Liver (tissue), 9 donors: ENCODE measurements around the gene PEF1. TPM values are rescaled to one million over a fixed set of nuclear protein-coding genes. Genes with fewer than 3 reads are reported as not detected.

Experiments
- DNase-seq: peaks from one replicate; pipeline ENCODE4 v3.0.0-alpha.2; 2017; ENCODE audit warnings: low spot score
- H3K27ac ChIP-seq, 2 donors: one replicate each; pipeline ENCODE4 v1.7.0; 2013; ENCODE audit warnings: inconsistent platforms in 2 of 2, low read length in 2 of 2, control low read depth in 1 of 2, low read depth in 1 of 2, mild to moderate bottlenecking in 1 of 2
- H3K27me3 ChIP-seq, 4 donors: one replicate each; pipeline versions ENCODE4 v1.6.1 to v1.7.0; 2013; ENCODE audit warnings: low read length in 3 of 4, inconsistent platforms in 1 of 4, mild to moderate bottlenecking in 1 of 4, moderate library complexity in 1 of 4; ENCODE audit not compliant: control insufficient read depth in 4 of 4, insufficient read depth in 4 of 4
- H3K36me3 ChIP-seq, 4 donors: one replicate each; pipeline versions ENCODE4 v1.6.1 to v1.7.0; 2013; ENCODE audit warnings: low read length in 3 of 4, mild to moderate bottlenecking in 3 of 4, low read depth in 1 of 4, moderate library complexity in 1 of 4; ENCODE audit not compliant: control insufficient read depth in 4 of 4, insufficient read depth in 3 of 4
- H3K4me1 ChIP-seq, 4 donors: one replicate each; pipeline versions ENCODE4 v1.6.1 to v1.7.0; 2013; ENCODE audit warnings: low read length in 3 of 4, mild to moderate bottlenecking in 3 of 4, moderate library complexity in 1 of 4; ENCODE audit not compliant: control insufficient read depth in 4 of 4, insufficient read depth in 4 of 4
- H3K4me3 ChIP-seq, 3 donors: one replicate each; pipeline versions ENCODE4 v1.6.1 to v1.7.0; 2013; ENCODE audit warnings: low read length in 3 of 3, control low read depth in 1 of 3, low read depth in 1 of 3, mild to moderate bottlenecking in 1 of 3
- H3K9ac ChIP-seq, 2 donors: one replicate each; pipeline ENCODE4 v1.7.0; 2013; ENCODE audit warnings: low read length in 2 of 2, mild to moderate bottlenecking in 2 of 2, moderate library complexity in 2 of 2, control low read depth in 1 of 2, low read depth in 1 of 2
- H3K9me3 ChIP-seq, 4 donors: one replicate each; pipeline versions ENCODE4 v1.6.1 to v1.7.0; 2013; ENCODE audit warnings: low read length in 3 of 4; ENCODE audit not compliant: control insufficient read depth in 4 of 4
- ATF3 ChIP-seq: IDR thresholded peaks from 2 replicates; pipeline ENCODE4 v1.6.1; 2016; ENCODE audit warnings: antibody characterized with exemption
- CTCF ChIP-seq: fragments of 150-350 bp; IDR thresholded peaks from 2 replicates; pipeline ENCODE4 v1.5.1; 2017; ENCODE audit warnings: improper control_type of control experiment, low read depth, low read length; ENCODE audit not compliant: missing input control
- EGR1 ChIP-seq, 2 donors: IDR thresholded peaks; 2 replicates each; pipeline ENCODE4 v1.6.1; 2016 to 2018; ENCODE audit warnings: antibody characterized with exemption in 2 of 2, low read depth in 2 of 2
- GABPA ChIP-seq, 2 donors: IDR thresholded peaks in 1 of 2; conservative IDR thresholded peaks in 1 of 2; 2 replicates each; pipeline ENCODE4 v1.6.1; 2016; ENCODE audit warnings: antibody characterized with exemption in 2 of 2, mild to moderate bottlenecking in 1 of 2, moderate library complexity in 1 of 2
- HNF4A ChIP-seq, 2 donors: conservative IDR thresholded peaks; 2 replicates each; pipeline ENCODE4 v1.6.1; 2016; ENCODE audit warnings: antibody characterized with exemption in 2 of 2, mild to moderate bottlenecking in 2 of 2
- HNF4G ChIP-seq: IDR thresholded peaks from 2 replicates; pipeline ENCODE4 v1.6.1; 2016; ENCODE audit warnings: antibody characterized with exemption
- MAX ChIP-seq: IDR thresholded peaks from 2 replicates; pipeline ENCODE4 v1.6.1; 2016; ENCODE audit warnings: antibody characterized with exemption
- NR2F2 ChIP-seq: IDR thresholded peaks from 2 replicates; pipeline ENCODE4 v1.6.1; 2016; ENCODE audit warnings: antibody characterized with exemption
- RAD21 ChIP-seq, 2 donors: IDR thresholded peaks; 2 replicates each; pipeline ENCODE4 v1.6.1; 2016; ENCODE audit warnings: antibody characterized with exemption in 2 of 2, mild to moderate bottlenecking in 2 of 2
- RXRA ChIP-seq, 2 donors: IDR thresholded peaks; 2 replicates each; pipeline ENCODE4 v1.6.1; 2017 to 2018; ENCODE audit warnings: antibody characterized with exemption in 2 of 2, mild to moderate bottlenecking in 1 of 2
- TAF1 ChIP-seq: conservative IDR thresholded peaks from 2 replicates; pipeline ENCODE4 v1.6.1; 2016; ENCODE audit warnings: antibody characterized with exemption, mild to moderate bottlenecking
- YY1 ChIP-seq: IDR thresholded peaks from 2 replicates; pipeline ENCODE4 v1.6.1; 2016; ENCODE audit warnings: antibody characterized with exemption, mild to moderate bottlenecking
- ZBTB33 ChIP-seq: IDR thresholded peaks from 2 replicates; pipeline ENCODE4 v1.6.1; 2016; ENCODE audit warnings: antibody characterized with exemption
- WGBS: extraction: QIAGEN DNeasy Blood & Tissue Kit; methylation state at CpG from one replicate; pipeline ENCODE4 v1.1.7; 2013; 5-methylcytosine and 5-hydroxymethylcytosine counted together
- polyA plus RNA-seq, 2 donors: library from polyadenylated mRNA; stranded (reverse) in 1 of 2; unstranded in 1 of 2; fragments of 200-250 nt in 1 of 2; fragments of >200 nt in 1 of 2; fragmentation: Nextera tagmentation in 1 of 2; extraction: Ambion mirVana in 1 of 2; gene quantifications; one replicate each; pipeline versions ENCODE4 v1.2.1 to v1.2.3, GENCODE V29; 2013 to 2015
- total RNA-seq, 2 donors: library from RNA; depleted of rRNA; stranded (reverse); fragments of >200 nt; gene quantifications; one replicate each; pipeline ENCODE4 v1.2.3, GENCODE V29; 2014
- TF ChIP-seq, protein P1 (sequence below): IDR thresholded peaks from 2 replicates; pipeline ENCODE4 v1.6.1; 2016; ENCODE audit warnings: antibody characterized with exemption, mild to moderate bottlenecking
- donor health status: healthy.
- donor health status: healthy.
- donor health status: healthy.
- donor health status: healthy.
- donor health status: healthy.

Gene PEF1
- total and polyA plus RNA-seq, 4 donors = 27.7 to 46.8 (median 32.2) TPM

- TF ChIP-seq RXRA (IDR thresholded peaks at IDR 0.05) (no peak), ATF3 (no peak), YY1 (no peak), MAX (no peak), RAD21 (IDR thresholded peaks at IDR 0.05) (no peak), NR2F2 (no peak), CTCF (no peak), TAF1 (no peak), EGR1 (IDR thresholded peaks at IDR 0.05; ENCODE audit: low read depth in 2 of 2) (no peak), HNF4G (no peak), ZBTB33 (no peak), GABPA (IDR thresholded peaks at IDR 0.05 in 1 of 2, conservative IDR thresholded peaks at IDR 0.05 in 1 of 2) (no peak)
- TF ChIP-seq, protein P1, sequence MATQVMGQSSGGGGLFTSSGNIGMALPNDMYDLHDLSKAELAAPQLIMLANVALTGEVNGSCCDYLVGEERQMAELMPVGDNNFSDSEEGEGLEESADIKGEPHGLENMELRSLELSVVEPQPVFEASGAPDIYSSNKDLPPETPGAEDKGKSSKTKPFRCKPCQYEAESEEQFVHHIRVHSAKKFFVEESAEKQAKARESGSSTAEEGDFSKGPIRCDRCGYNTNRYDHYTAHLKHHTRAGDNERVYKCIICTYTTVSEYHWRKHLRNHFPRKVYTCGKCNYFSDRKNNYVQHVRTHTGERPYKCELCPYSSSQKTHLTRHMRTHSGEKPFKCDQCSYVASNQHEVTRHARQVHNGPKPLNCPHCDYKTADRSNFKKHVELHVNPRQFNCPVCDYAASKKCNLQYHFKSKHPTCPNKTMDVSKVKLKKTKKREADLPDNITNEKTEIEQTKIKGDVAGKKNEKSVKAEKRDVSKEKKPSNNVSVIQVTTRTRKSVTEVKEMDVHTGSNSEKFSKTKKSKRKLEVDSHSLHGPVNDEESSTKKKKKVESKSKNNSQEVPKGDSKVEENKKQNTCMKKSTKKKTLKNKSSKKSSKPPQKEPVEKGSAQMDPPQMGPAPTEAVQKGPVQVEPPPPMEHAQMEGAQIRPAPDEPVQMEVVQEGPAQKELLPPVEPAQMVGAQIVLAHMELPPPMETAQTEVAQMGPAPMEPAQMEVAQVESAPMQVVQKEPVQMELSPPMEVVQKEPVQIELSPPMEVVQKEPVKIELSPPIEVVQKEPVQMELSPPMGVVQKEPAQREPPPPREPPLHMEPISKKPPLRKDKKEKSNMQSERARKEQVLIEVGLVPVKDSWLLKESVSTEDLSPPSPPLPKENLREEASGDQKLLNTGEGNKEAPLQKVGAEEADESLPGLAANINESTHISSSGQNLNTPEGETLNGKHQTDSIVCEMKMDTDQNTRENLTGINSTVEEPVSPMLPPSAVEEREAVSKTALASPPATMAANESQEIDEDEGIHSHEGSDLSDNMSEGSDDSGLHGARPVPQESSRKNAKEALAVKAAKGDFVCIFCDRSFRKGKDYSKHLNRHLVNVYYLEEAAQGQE = no peak
- no peak for DNase-seq
- H3K27ac ChIP-seq = no peak overlapping the region
- H3K4me3 ChIP-seq = no peak overlapping the region
- no peaks in the 10 kb centered on the region for H3K27me3 ChIP-seq
- H3K36me3 ChIP-seq = peaks cover 14 to 52% (median 41%) of the 10 kb centered on the region in 4 donors
- H3K9ac ChIP-seq = no peak overlapping the region
- H3K4me1 ChIP-seq = no peaks in the 10 kb centered on the region
- WGBS = 93% methylated on average over 6 of the region's 6 CpGs
- H3K9me3 ChIP-seq = no peaks in the 10 kb centered on the region
These were observed 15.6 kb downstream of the PEF1 start for GRCh38 chr1:31628931-31629556.

- Histone ChIP-seq H3K9ac (no peak overlapping the region), H3K36me3 (peaks cover 14 to 52% (median 40%) of the 10 kb centered on the region in 4 donors), H3K9me3 (no peaks in the 10 kb centered on the region), H3K4me1 (no peaks in the 10 kb centered on the region), H3K4me3 (no peak overlapping the region), H3K27ac (no peak overlapping the region), H3K27me3 (no peaks in the 10 kb centered on the region)
- DNase-seq = no peak
- WGBS = 87% methylated on average over 11 of the region's 11 CpGs
- no peak for TF ChIP-seq RXRA (IDR thresholded peaks at IDR 0.05)
- TF ChIP-seq NR2F2 = no peak
- TF ChIP-seq CTCF = no peak
- TF ChIP-seq RAD21 (IDR thresholded peaks at IDR 0.05) = no peak
- TF ChIP-seq HNF4A (conservative IDR thresholded peaks at IDR 0.05) = no peak
- TF ChIP-seq ZBTB33 = no peak
- TF ChIP-seq TAF1 = no peak
These were observed 16.6 kb downstream of the PEF1 start for GRCh38 chr1:31627930-31628559.
